A673 (cell line): Measurements from ENCODE around the gene MYOG. TPM values are rescaled to one million over a fixed set of nuclear protein-coding genes. Genes with fewer than 3 reads are reported as not detected.

ENCODE experiments used
- BruUV-seq: library from RNA; stranded (reverse); fragments of 400-500 nt; replicated peaks from 2 replicates; lab custom pipeline; 2021; lab: Mats Ljungman, UMichigan
- CTCF ChIA-PET: fragments of 300-600 bp; sonication (Branson Sonifier 250); formaldehyde crosslinking; loops from one replicate; lab custom pipeline; 2022; ENCODE audit warnings: antibody characterized with exemption; lab: Charles Lee
- POLR2A ChIA-PET: fragments of 300-600 bp; sonication (Branson Sonifier 250); formaldehyde crosslinking; loops from one replicate; lab custom pipeline; 2022; ENCODE audit warnings: antibody characterized with exemption; ENCODE audit not compliant: low non-redundant PET; lab: Charles Lee
- DNase-seq: peaks from one replicate; pipeline ENCODE4 v3.0.0-alpha.2; 2015; ENCODE audit warnings: low spot score
- H3K27ac ChIP-seq: fragments of 200-600 bp; sonication (generic); 2 replicates; pipeline ENCODE4 v1.5.1; 2016; ENCODE audit warnings: mixed run types, low read depth, mild to moderate bottlenecking, mixed read lengths, antibody characterized with exemption, low read length; ENCODE audit not compliant: poor library complexity, severe bottlenecking
- H3K27me3 ChIP-seq: fragments of 200-600 bp; sonication (generic); replicated peaks from 2 replicates; pipeline ENCODE4 v1.6.1; 2017; ENCODE audit warnings: mixed run types, low read depth, mild to moderate bottlenecking, mixed read lengths, antibody characterized with exemption, low read length; ENCODE audit not compliant: insufficient read depth, poor library complexity
- H3K36me3 ChIP-seq: fragments of 200-600 bp; sonication (generic); 2 replicates; pipeline ENCODE4 v1.6.1; 2016; ENCODE audit warnings: mixed run types, mild to moderate bottlenecking, mixed read lengths, antibody characterized with exemption, low read length; ENCODE audit not compliant: insufficient read depth, poor library complexity, severe bottlenecking
- H3K4me1 ChIP-seq: fragments of 200-600 bp; sonication (generic); 2 replicates; pipeline ENCODE4 v1.6.1; 2017; ENCODE audit warnings: mixed run types, mild to moderate bottlenecking, mixed read lengths, antibody characterized with exemption, low read length; ENCODE audit not compliant: insufficient read depth, poor library complexity, severe bottlenecking
- H3K4me3 ChIP-seq: fragments of 200-600 bp; sonication (generic); 2 replicates; pipeline ENCODE4 v1.5.1; 2016; ENCODE audit warnings: low read depth, mixed run types, mild to moderate bottlenecking, mixed read lengths, low read length; ENCODE audit not compliant: poor library complexity, severe bottlenecking
- H3K9me3 ChIP-seq: fragments of 200-600 bp; sonication (generic); 2 replicates; pipeline ENCODE4 v1.6.1; 2016; ENCODE audit warnings: mixed run types, low read depth, mild to moderate bottlenecking, mixed read lengths, antibody characterized with exemption, low read length; ENCODE audit not compliant: poor library complexity, severe bottlenecking
- EZH2 ChIP-seq: fragments of 200-600 bp; sonication (generic); IDR thresholded peaks from 2 replicates; pipeline ENCODE4 v1.6.1; 2017; ENCODE audit warnings: borderline replicate concordance, low read depth, mild to moderate bottlenecking, mixed read lengths, antibody characterized with exemption, low read length; ENCODE audit not compliant: poor library complexity, severe bottlenecking
- intact Hi-C: fragments of 100-400 bp; cut with micrococcal nuclease; formaldehyde crosslinking; loops from one replicate; pipeline ENCODE4 v1.10.0; 2022; ENCODE audit not compliant: unreplicated experiment
- total RNA-seq: library from RNA; stranded (reverse); gene quantifications from 2 replicates; pipeline ENCODE4 v1.2.3, GENCODE V29; 2021
- TF ChIP-seq, protein P1 (sequence below): fragments of 300-800, 200-600 bp; sonication (generic); conservative IDR thresholded peaks from 2 replicates; pipeline ENCODE4 v1.5.1; 2017; ENCODE audit warnings: low read depth, mild to moderate bottlenecking, antibody characterized with exemption, low read length, moderate library complexity, mixed read lengths

MYOG gene
- total RNA-seq, 1 experiment from 2014 or later, result not detected

DNA sequence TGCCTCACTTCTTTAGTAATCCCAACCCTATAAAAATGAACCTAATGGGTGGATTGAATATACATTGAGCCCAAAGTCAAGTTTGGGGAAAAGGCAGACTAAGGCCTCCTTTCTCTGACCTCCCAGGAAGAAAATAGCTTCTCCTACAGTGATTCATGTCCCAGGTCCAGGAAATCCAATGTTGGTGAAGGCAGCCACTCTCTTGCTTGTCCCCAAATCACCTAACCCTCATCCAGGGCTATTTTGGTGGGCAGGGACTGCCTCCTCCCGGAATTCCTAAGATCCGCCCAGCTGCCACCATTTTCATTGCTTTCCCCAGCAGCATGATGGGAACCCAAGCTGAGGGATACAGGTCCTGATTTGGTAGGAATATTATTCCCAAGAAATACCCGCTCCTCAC is 8.4 kb downstream of the MYOG start:
- H3K27ac ChIP-seq, result no peak overlapping the region
- no peak for DNase-seq
- H3K36me3 ChIP-seq, result no peaks in the 10 kb centered on the region
- BruUV-seq, result no TSS peak
- no peaks in the 10 kb centered on the region for H3K4me1 ChIP-seq
- H3K4me3 ChIP-seq, result no peak overlapping the region
- POLR2A ChIA-PET, result no interaction called here
- peaks cover 4% of the 10 kb centered on the region for H3K27me3 ChIP-seq
- CTCF ChIA-PET, result no interaction called here
- intact Hi-C loops, result no loop called here
- no peak for TF ChIP-seq EZH2
- TF ChIP-seq, protein P1, sequence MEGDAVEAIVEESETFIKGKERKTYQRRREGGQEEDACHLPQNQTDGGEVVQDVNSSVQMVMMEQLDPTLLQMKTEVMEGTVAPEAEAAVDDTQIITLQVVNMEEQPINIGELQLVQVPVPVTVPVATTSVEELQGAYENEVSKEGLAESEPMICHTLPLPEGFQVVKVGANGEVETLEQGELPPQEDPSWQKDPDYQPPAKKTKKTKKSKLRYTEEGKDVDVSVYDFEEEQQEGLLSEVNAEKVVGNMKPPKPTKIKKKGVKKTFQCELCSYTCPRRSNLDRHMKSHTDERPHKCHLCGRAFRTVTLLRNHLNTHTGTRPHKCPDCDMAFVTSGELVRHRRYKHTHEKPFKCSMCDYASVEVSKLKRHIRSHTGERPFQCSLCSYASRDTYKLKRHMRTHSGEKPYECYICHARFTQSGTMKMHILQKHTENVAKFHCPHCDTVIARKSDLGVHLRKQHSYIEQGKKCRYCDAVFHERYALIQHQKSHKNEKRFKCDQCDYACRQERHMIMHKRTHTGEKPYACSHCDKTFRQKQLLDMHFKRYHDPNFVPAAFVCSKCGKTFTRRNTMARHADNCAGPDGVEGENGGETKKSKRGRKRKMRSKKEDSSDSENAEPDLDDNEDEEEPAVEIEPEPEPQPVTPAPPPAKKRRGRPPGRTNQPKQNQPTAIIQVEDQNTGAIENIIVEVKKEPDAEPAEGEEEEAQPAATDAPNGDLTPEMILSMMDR, result no peak
- no peaks in the 10 kb centered on the region for H3K9me3 ChIP-seq

GRCh38 chr1:203076031-203076511 is 9.7 kb downstream of the MYOG start:
- TF ChIP-seq, protein P1, result no peak
- TF ChIP-seq EZH2, result no peak
- Histone ChIP-seq H3K27me3 (peaks cover 4% of the 10 kb centered on the region), H3K27ac (no peak overlapping the region), H3K4me1 (no peaks in the 10 kb centered on the region), H3K9me3 (no peaks in the 10 kb centered on the region), H3K36me3 (no peaks in the 10 kb centered on the region), H3K4me3 (no peak overlapping the region)
- CTCF ChIA-PET, result no interaction called here
- intact Hi-C loops, result no loop called here
- POLR2A ChIA-PET, result no interaction called here
- no peak for DNase-seq
- BruUV-seq, result no TSS peak

DNA sequence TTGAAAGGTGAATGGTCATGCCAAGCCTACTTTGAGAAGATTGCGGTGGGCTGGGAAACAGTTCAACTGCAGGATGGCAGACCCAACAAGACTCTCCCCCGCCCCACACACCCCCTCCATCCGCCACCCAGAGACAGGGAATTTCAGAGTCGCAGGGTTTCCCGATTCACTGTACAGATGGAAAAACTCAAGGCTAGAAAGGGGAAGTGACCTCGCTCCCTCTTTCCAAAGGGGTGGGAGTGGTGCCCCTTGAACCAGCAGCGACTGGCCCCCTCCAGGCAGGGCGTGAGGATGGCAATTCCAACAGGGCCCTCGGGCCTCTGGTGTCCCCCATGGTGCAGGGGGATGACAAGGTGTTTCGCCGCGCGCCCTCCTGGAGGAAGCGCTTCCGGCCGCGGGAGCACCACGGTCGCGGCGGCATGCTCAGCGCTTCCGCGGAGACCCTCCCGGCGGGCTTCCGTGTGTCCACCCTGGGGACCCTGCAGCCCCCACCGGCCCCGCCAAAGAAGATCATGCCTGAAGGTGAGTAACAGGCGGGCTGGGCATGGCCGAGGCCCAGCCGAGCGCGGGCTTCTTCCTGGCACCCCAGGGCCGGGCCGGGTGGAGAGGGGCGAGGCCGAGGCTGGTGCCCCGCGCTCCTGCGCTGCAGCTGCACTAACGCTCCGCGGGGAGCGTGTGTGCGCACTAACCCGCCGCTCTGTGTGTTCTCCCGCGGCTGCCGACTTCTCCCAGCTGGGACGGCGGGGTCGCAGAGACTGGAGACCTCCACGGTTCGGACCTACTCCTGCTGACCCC is 10.4 kb downstream of the MYOG start:
- no peak for TF ChIP-seq EZH2
- TF ChIP-seq, protein P1, result no peak
- H3K4me3 ChIP-seq, result no peak overlapping the region
- no peaks in the 10 kb centered on the region for H3K4me1 ChIP-seq
- H3K27me3 ChIP-seq, result no peaks in the 10 kb centered on the region
- intact Hi-C loops, result no loop called here
- BruUV-seq, result no TSS peak
- no peak overlapping the region for H3K27ac ChIP-seq
- ChIA-PET POLR2A (no interaction called here), CTCF (no interaction called here)
- no peaks in the 10 kb centered on the region for H3K9me3 ChIP-seq
- H3K36me3 ChIP-seq, result no peaks in the 10 kb centered on the region
- no peak for DNase-seq
